HG02678 (cell line): Measurements from ENCODE around the gene FAM133A.

Experiments
- ATAC-seq: cut with Tn5 transposase; IDR thresholded peaks from one replicate; pipeline ENCODE4 v1.9.1; 2021; ENCODE audit warnings: mild to moderate bottlenecking, moderate library complexity; ENCODE audit not compliant: unreplicated experiment

Gene FAM133A

GRCh38 chrX:93673869-93674271 is at the start of gene FAM133A:
FAM133A (plus strand) TSS chrX:93674206; CDS start chrX:93709420, 35,214 bp downstream.
- peak; percentile 25 for ATAC-seq

- ATAC-seq = no peak
Observed at GRCh38 chrX:93637591-93637990, 36.4 kb upstream of the FAM133A start.

DNA sequence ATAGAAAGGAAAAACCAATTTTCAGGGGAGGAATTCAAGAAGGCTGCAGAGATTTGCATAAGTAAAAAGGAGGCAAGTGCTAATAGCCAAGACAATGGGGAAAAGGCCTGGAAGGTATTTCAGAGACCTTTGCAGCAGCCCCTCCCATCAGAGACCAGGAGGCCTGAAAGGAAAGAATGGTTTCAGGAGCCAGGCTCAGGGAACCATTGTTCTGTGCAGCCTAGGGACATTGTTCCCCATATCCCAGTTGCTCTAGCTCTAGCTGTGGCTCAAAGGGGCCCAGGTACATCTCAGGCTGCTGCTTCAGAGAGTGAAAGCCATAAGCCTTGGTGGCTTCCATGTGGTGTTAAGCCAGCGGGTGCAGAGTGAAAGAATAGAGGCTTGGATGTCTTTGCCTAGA is 24.6 kb upstream of the FAM133A start:
- ATAC-seq = no peak

DNA sequence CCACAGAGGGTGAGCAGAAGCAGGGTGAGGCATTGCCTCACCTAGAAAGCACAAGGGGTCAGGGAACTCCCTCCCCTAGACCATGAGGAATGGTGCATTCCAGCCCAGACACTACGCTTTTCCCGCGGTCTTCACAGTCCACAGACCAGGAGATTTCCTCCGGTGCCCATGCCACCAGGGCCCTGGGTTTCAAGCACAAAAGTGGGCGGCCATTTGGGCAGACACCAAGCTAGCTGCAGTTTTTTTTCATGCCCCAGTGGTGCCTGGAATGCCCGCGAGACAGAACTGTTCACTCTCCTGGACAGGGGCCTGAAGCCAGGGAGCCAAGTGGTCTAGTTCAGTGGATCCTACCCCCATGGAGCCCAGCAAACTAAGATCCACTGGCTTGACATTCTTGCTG is 13.4 kb upstream of the FAM133A start:
- ATAC-seq = no peak

DNA sequence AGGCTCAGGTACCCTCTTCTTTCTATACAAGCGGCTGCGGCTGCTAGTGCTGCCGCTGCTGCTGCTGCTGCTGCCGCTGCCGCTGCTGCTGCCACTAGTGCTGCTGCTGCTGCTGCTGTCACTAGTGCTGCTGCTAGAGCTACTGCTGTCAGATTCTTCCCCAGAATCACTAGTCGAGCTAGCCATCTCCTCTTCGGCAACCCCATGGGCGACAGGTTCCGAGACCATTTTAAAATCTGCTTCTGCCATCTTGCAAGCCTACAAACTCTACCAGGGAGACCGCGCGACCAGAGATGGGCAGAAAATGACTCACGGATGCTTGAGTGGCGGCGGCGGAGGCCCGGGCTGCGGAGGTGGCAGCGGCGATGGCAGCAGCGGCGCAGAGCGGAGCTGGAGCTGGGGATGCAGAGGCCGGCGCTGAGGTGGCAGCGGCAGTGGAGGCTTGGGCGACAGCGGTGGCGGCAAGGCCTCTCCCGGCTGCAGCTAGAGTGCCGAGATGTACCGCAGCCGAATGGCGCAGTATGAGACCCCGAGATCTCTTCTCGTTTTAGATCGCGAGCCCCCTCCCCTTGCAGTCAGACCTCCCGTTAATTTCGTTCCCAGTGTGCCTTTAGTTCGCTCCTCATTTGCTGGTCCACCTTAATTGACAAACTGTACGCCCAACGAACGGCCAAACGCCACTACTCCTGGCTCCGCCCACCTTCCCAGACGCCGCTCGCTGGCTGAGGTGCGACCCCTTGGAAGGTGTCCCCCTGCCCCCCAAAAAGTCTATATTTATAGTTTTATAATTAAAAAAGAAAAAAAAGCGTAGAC is 744 bp upstream of the FAM133A start, which contains the start of gene NAP1L3:
Gene NAP1L3 (minus strand): TSS at position 523 of the 813 bp plus-strand sequence. CDS start 274 bp downstream, at position 249.
- peak; percentile 81 for ATAC-seq

DNA sequence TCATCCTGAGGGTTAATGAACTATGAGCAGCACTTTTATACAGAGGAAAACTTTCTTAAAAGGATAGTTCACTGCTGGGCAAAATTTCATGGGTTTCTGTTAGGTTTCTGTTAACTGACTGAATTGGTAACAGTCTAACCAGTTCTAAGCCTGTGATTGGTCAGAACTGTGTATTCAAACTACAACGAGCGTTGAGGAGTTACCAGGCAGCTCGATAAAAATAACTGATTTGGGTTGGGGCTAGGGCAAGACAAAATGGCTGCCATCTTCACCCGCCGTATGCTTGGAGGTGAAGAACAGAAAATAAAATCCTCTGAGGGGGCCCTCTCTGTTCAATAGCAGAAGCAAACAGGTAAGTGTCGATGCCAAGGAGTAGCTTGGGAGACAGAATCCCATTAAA is 22.0 kb downstream of the FAM133A start:
- no peak for ATAC-seq

- ATAC-seq = no peak
Observed at GRCh38 chrX:93703701-93704100, 29.7 kb downstream of the FAM133A start.

DNA sequence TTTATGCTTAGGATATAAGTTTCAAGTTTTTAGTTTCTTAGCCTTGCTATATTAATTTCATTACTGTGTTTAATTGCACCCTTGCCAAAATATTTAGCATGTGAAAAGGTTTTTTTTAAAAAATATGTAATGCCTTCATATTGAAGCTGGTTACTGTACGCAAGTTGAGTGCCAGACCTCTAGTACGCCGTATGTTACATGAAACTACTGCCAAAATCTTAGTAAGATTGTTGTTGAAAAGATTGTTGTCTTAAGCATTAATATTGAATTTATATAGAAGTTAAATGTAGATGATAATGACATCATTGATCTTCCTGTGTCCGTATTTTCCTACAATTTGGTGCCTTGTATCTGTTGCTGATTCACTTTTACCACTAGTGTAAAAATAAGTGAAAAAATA is 37.1 kb downstream of the FAM133A start:
- ATAC-seq = no peak

DNA sequence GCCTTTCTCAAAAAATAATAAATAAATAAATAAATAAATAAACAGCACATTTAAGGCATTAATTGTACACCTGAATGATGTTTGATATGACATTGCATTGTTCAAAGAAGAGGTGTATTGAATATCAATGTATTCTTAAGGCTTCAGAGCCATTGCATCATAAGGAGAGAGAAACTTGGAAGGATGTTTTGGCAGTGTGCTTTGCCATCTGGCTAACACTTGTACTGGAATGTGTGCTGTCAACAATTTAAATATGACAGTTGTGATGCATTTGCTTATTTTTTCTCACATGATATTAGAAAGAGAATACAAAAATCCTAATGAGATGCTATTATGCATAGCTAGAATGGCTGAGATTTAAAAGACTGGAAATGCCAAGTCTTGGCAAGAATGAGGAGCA is 67.8 kb downstream of the FAM133A start:
- no peak for ATAC-seq

DNA sequence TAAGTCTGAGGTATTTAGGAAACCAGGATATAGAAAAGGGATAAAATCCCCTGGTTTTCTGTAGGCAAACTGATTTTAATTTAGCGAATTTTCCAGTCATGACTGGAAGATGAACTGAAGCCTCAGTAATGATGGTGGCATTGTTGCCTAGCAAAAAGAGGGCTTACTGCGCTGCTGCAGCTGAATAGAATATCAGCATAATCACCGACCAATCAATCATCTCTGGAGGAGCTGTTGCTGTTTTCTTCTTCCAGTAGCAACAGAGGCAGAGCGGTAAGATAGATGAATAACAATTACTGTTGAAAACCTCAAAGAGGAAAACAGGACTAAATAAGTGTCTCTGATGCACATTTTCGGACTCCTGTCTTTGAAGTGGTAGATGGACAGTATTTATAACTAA is 86.2 kb downstream of the FAM133A start:
- ATAC-seq = no peak
